ENCODE measurements around the gene DSG2. TPM values are rescaled to one million over a fixed set of nuclear protein-coding genes. Genes with fewer than 3 reads are reported as not detected.

DSG2 gene
- polyA plus RNA-seq, 3 donors: not detected

DNA sequence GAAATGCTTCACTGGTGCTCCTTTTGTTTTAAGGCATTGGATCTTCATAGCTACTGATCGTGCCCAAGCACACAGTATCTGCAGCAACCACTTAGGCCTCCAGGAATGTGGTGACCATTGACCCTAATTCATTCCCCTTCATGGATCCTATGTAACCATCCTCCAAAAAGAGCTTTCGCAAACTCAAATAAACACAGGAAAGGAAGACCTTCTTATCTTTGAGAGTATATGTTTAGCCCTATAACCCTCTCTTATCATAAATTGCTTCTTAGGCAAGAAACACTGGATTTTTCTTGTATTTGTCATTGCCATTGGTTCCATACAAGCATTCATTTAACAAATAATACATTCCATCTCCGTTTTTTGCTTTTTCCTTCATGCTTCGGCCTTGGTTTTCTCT lies 89.6 kb downstream of the DSG2 start:
- H3K27me3 ChIP-seq (ENCODE audit: control insufficient read depth in 2 of 2, insufficient read depth in 2 of 2, low read length in 2 of 2): no peaks in the 10 kb centered on the region
- H3K79me2 ChIP-seq (ENCODE audit: insufficient read depth, low read length): no peaks in the 10 kb centered on the region
- Mint-ChIP-seq H3K4me1 (no peaks in the 10 kb centered on the region), H3K27me3 (ENCODE audit: low read depth in 3 of 3) (no peaks in the 10 kb centered on the region), H3K36me3 (no peaks in the 10 kb centered on the region), H3K9me3 (peaks cover 0 to 7% (median 2%) of the 10 kb centered on the region in 7 donors), H3K27ac (no peak overlapping the region), H3K4me3 (no peak overlapping the region)
- H3K9ac ChIP-seq (ENCODE audit: insufficient read depth, low read length, poor library complexity, severe bottlenecking): no peak overlapping the region
- no peak overlapping the region for H3K4me3 ChIP-seq (replicated peaks in 1 of 3; ENCODE audit: low read depth in 2 of 3, low read length in 3 of 3)
- WGBS (ENCODE audit: insufficient coverage): 100% methylated on average over 1 of the region's 4 CpGs
- no peak for DNase-seq
- H3K4me2 ChIP-seq (replicated peaks; ENCODE audit: extremely low read depth, low read length, poor library complexity, severe bottlenecking): no peak overlapping the region
- H3K36me3 ChIP-seq (replicated peaks in 1 of 2; ENCODE audit: control insufficient read depth in 1 of 2, insufficient read depth in 2 of 2, low read length in 2 of 2): no peaks in the 10 kb centered on the region
- TF ChIP-seq, protein P1, sequence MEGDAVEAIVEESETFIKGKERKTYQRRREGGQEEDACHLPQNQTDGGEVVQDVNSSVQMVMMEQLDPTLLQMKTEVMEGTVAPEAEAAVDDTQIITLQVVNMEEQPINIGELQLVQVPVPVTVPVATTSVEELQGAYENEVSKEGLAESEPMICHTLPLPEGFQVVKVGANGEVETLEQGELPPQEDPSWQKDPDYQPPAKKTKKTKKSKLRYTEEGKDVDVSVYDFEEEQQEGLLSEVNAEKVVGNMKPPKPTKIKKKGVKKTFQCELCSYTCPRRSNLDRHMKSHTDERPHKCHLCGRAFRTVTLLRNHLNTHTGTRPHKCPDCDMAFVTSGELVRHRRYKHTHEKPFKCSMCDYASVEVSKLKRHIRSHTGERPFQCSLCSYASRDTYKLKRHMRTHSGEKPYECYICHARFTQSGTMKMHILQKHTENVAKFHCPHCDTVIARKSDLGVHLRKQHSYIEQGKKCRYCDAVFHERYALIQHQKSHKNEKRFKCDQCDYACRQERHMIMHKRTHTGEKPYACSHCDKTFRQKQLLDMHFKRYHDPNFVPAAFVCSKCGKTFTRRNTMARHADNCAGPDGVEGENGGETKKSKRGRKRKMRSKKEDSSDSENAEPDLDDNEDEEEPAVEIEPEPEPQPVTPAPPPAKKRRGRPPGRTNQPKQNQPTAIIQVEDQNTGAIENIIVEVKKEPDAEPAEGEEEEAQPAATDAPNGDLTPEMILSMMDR (IDR thresholded peaks at IDR 0.05): no peak
- intact Hi-C loops (cut with micrococcal nuclease): no loop called here
- H3K4me1 ChIP-seq (ENCODE audit: control insufficient read depth in 1 of 2, insufficient read depth in 2 of 2, low read length in 2 of 2): no peaks in the 10 kb centered on the region
- no peaks in the 10 kb centered on the region for H4K20me1 ChIP-seq (ENCODE audit: insufficient read depth, low read length)
- no peak overlapping the region for H3K27ac ChIP-seq (ENCODE audit: low read depth in 1 of 2, low read length in 2 of 2)
- no peak overlapping the region for H2AFZ ChIP-seq (ENCODE audit: insufficient read depth, low read depth, low read length, poor library complexity, severe bottlenecking)
- H3K9me3 ChIP-seq (replicated peaks in 1 of 2; ENCODE audit: control insufficient read depth in 1 of 2, insufficient read depth in 1 of 2, low read length in 2 of 2): no peaks in the 10 kb centered on the region

DNA sequence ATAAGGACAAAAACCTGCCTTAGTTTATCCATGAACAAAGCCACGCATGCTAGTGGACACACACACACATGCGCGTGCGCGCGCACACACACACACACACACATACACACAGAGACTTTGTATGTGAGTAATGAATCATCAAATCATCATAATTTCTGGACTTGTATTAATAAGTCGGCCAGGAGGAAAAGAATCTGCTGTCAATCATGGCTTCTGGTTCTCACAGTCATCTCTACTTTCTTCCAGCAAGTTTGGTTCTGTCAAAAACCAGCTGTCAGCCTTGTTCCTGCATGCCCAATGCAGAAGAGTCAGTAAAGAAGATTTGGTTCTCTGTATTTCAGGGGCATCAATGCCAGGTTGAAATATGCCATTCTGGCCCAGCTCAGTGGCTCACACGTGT lies 92.6 kb downstream of the DSG2 start:
- intact Hi-C loops (cut with micrococcal nuclease): no loop called here
- H3K4me1 Mint-ChIP-seq: no peaks in the 10 kb centered on the region
- Histone ChIP-seq H3K36me3 (replicated peaks in 1 of 2; ENCODE audit: control insufficient read depth in 1 of 2, insufficient read depth in 2 of 2, low read length in 2 of 2) (no peaks in the 10 kb centered on the region), H3K27me3 (ENCODE audit: control insufficient read depth in 2 of 2, insufficient read depth in 2 of 2, low read length in 2 of 2) (no peaks in the 10 kb centered on the region), H3K4me1 (ENCODE audit: control insufficient read depth in 1 of 2, insufficient read depth in 2 of 2, low read length in 2 of 2) (no peaks in the 10 kb centered on the region), H4K20me1 (ENCODE audit: insufficient read depth, low read length) (no peaks in the 10 kb centered on the region), H3K4me3 (replicated peaks in 1 of 3; ENCODE audit: low read depth in 2 of 3, low read length in 3 of 3) (no peak overlapping the region), H3K27ac (ENCODE audit: low read depth in 1 of 2, low read length in 2 of 2) (no peak overlapping the region), H3K4me2 (replicated peaks; ENCODE audit: extremely low read depth, low read length, poor library complexity, severe bottlenecking) (no peak overlapping the region), H3K9ac (ENCODE audit: insufficient read depth, low read length, poor library complexity, severe bottlenecking) (no peak overlapping the region), H3K9me3 (replicated peaks in 1 of 2; ENCODE audit: control insufficient read depth in 1 of 2, insufficient read depth in 1 of 2, low read length in 2 of 2) (no peaks in the 10 kb centered on the region), H3K79me2 (ENCODE audit: insufficient read depth, low read length) (no peaks in the 10 kb centered on the region), H2AFZ (ENCODE audit: insufficient read depth, low read depth, low read length, poor library complexity, severe bottlenecking) (no peak overlapping the region)
- no peak overlapping the region for H3K27ac Mint-ChIP-seq
- no peaks in the 10 kb centered on the region for H3K36me3 Mint-ChIP-seq
- no peak overlapping the region for H3K4me3 Mint-ChIP-seq
- WGBS (ENCODE audit: insufficient coverage): 69% methylated on average over 1 of the region's 8 CpGs
- TF ChIP-seq, protein P1 (IDR thresholded peaks at IDR 0.05): no peak
- H3K9me3 Mint-ChIP-seq: peaks cover 0 to 7% (median 2%) of the 10 kb centered on the region in 7 donors
- no peak for DNase-seq
- no peaks in the 10 kb centered on the region for H3K27me3 Mint-ChIP-seq (ENCODE audit: low read depth in 3 of 3)

All from CD14-positive monocyte (primary cell).